GM21717 (cell line): Measurements from ENCODE around the gene FANCB.

ENCODE experiments used
- ATAC-seq: cut with Tn5 transposase; IDR thresholded peaks from one replicate; pipeline ENCODE4 v1.9.1; 2021; ENCODE audit warnings: mild to moderate bottlenecking, moderate library complexity; ENCODE audit not compliant: unreplicated experiment

The FANCB gene

DNA sequence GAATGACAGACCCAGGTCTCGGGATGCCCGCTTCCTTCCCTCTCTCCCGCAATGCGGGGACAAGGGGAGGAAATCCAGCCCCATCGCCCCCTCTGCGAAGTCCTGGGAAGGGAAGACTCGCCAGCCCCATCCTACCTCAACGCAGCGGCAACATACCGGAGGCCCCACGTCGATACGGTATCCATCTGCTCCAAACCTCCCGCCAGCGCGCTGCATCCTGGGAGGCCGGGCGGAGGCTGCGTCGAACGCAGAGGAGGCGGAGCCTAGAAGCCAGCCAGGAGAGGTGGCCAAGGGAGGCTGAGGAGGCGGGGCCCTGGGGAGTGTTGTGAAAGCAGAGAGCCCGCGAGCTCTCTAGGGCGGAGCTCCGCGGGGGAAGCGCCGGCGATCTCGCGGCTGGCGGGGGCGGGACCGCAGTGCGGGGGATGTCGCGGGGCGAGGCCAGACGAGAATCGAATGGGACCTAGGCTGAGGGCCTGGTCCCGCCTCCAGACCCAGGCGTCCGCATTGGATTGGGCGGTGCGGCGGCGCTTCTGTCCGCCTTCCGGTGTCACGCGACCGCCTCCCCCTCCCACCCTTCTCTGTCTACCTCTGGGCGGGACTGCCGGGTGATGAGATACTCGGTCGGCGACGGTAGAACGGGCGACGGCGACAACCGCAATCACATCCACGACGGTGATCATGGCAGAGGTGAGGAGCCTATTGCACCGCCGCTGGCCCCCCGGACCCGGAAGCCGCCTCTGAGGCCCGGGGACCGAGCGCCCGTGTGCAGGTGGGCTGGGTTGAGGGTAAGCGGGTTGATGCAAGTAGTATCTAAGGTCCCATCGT lies at the start of gene FANCB, which contains the start of gene MOSPD2:
TSS of gene FANCB (minus strand) at position 219 of the 825 bp plus-strand sequence. CDS start 7,559 bp downstream, outside the sequence.
TSS of gene MOSPD2 (plus strand) at position 571 of the 825 bp plus-strand sequence. CDS start at position 679, 108 bp downstream.
- ATAC-seq: peak; percentile 97

- no peak for ATAC-seq
Observed at GRCh38 chrX:14922437-14922836, 49.6 kb upstream of the FANCB start.

DNA sequence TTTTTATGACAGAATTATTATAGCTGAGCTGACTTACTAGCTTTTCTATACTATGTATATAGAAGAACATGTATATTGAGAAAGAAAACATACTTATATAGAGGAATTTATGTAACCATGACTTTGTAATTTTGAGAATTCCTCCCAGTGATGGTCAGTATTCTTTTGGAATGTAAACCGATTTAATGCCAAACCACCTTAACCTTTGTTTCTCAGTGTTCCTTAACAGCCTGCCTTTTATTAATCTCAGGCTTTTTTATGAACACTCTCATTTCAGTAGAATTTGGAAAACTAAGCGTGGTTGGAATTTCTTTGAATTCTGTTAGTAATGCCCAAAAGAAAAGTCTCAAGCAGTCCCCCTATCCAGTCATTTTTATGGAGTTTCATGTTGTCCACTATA lies 47.3 kb upstream of the FANCB start:
- no peak for ATAC-seq

DNA sequence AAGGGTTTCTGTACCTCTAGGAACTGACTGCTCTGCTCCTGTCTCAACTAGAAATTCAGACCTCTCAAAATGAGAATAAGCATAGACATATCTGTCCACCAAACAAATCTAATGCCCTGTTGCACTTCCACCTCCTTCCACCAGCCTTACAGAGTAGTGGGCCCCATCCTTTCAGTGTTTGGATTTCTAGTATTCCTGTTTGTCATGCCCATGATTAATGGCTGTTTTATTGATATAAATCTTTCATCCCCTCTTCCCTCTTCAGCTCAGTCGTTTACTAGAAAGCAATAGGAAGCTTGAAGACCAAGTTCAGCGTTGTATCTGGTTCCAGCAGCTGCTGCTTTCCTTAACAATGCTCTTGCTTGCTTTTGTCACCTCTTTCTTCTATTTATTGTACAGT lies 46.5 kb upstream of the FANCB start:
- ATAC-seq: no peak

DNA sequence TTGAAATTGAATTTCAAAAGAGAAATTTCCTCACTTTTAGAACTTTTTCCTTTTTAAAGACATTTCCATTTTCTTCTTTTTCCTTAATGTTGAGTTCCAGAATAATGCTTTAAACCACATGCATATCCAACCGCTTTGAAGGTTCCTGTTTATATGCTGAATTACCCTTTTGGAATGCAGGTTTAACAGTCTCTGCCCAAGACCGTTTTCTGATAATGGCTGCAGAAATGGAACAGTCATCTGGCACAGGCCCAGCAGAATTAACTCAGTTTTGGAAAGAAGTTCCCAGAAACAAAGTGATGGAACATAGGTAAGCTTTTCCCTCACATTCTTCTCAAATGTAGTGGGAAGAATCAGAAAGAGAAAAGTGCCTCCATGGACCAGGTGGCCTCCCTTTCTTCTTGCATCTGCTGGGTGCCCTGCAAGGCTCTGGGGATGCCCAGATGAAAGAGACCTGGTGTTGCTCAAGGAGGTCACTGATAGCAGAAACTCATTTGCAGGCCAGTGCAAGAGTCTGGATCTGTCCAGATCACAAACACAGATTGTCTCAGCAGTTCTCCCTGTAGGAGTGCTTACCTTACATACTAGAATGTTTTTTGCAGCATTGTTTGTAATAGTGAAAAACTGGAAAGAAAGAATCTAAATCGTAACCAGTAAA lies 43.3 kb upstream of the FANCB start:
- ATAC-seq: no peak

GRCh38 chrX:14915596-14915995 lies 42.7 kb upstream of the FANCB start:
- no peak for ATAC-seq

GRCh38 chrX:14913241-14913640 lies 40.4 kb upstream of the FANCB start:
- ATAC-seq: no peak

- no peak for ATAC-seq
Observed at GRCh38 chrX:14903891-14904290, 31.0 kb upstream of the FANCB start.

GRCh38 chrX:14902537-14902936 lies 29.7 kb upstream of the FANCB start:
- no peak for ATAC-seq

DNA sequence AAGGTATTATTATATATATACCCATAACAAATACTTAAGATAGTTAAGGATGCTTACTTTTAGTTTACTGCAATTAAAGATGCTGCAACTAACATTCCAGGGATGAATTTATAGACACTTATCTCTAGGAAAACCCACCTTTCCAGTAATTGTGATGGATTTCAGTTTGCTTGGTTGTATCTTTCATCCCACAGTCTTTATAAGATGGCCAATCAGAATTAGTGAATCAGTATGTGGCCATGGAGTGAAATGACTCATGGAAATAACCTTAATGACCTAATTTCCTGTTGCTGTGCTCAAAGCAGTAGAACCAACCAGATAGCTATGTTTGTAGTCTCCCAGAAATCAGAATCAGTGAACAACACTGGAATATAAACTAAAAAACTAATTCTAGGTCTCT lies 26.7 kb upstream of the FANCB start:
- peak; percentile 89 for ATAC-seq

DNA sequence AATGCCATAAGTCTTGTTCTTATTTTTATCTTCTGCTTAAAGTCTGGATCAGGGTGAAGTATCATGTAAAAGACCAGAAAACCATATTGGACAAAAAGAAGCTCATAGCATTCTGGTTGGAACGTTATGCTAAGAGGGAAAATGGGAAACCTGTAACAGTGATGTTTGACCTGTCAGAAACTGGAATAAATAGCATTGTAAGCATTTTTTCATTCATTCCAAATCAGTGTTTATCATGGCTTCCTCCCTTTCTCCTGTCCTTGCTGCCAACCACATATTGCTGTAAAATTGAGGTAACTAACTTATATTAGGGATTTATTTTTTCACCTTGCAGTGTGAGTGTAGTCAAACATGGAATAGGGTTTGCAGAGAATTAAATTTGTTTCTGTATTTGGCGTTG lies 24.2 kb upstream of the FANCB start:
- no peak for ATAC-seq

GRCh38 chrX:14896273-14896672 lies 23.4 kb upstream of the FANCB start:
- ATAC-seq: no peak

GRCh38 chrX:14886252-14886651 lies 13.4 kb upstream of the FANCB start:
- ATAC-seq: no peak

- ATAC-seq: no peak
Observed at GRCh38 chrX:14884714-14885113, 11.8 kb upstream of the FANCB start.

DNA sequence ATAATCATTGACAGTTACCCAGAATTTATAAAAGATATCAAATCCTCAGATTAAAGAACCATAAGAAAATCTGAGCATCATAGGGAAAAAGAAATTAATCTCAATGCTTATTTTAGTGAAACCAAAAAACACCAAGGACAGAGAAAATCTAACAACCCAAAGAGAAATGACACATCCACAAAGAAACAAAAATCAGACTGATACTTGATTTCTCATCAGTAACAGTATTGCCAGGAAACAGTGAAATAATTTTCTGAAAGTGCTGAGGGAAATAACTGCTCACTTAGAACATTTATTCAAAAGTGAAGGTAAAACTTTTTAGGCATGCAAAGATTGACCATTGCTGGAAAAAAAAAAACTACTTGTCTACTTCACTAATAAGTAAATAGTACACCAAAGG lies 11.0 kb upstream of the FANCB start:
- ATAC-seq: no peak

GRCh38 chrX:14875624-14876023 lies 2.8 kb upstream of the FANCB start:
- ATAC-seq: no peak

DNA sequence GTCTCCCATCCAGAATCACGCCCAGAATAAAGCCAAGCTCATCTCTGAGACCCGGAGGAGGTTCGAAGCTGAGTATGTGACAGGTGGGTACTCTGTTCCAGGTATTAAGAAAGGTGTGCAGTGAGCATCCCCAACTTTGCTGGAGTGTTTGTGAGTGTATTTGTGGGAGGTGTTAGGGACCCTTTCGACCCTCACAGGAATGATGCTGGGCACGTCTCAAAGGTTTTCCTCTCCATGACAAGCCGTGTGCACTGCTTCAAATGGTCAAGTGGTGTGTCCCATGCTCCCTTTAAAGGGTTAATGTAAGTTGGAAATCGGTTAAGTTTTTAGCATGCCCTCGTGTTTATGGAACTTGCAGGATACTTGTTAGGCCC lies 794 bp upstream of the FANCB start:
- ATAC-seq: no peak

- ATAC-seq: no peak
Observed at GRCh38 chrX:14872355-14872754, 514 bp downstream of the FANCB start.

DNA sequence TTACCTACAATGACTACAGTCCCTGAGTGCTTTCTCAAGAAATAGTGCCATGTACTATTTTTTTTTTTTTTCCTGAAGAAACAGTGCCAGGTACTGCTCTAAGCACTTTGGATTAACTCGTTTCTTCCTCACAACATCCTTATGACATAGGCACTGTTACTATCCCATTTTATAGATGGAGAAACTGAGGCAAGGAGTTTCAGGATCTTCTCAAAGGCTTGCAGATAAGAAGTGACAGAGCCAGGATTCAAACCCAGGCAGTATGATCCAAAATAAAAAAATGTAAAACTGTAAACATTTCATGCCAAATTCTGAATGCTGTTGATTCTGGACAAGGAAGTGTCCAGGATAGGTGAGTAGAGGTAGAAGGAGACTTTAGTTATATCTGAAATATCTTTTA lies 1.1 kb downstream of the FANCB start:
- no peak for ATAC-seq

- no peak for ATAC-seq
Observed at GRCh38 chrX:14865201-14865600, 7.7 kb downstream of the FANCB start.

DNA sequence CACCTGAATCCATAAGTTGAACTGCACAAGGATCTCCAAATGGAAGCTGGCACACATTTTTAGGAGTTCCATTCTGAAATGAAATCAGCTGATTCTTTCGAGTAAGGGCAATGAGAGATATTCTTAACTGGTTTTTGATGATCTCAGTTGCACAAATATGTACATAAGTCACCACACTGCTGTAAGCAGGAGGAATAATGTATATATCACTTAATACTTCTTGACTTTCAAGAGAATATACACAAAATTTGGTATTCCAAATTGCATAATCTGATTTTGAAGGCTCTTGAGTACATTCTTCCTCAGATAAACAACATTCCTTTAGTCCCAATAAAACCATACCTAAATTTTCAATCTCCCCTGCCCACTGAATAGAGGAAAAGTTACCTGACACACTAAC lies 8.2 kb downstream of the FANCB start:
- ATAC-seq: no peak

DNA sequence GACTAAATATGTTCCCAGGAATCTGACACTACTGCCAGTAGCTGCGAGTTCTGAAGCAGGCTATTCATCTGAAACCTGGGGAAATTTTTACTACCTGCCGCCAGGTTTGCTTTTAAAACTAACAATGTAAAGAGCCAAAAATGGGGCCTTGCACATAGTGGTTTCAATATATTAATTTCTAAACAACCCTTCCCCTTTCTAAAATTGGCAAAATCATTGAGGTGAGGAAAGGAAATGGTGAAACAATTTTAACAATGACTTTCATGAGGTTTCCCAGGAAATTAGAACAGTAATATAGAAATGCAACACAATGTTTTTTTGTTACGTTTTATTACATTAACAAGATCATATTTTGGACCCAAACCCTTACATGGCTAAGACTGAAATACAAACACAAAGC lies 21.3 kb downstream of the FANCB start:
- no peak for ATAC-seq
